ENCODE measurements around the gene DROSHA.

The DROSHA gene

DNA sequence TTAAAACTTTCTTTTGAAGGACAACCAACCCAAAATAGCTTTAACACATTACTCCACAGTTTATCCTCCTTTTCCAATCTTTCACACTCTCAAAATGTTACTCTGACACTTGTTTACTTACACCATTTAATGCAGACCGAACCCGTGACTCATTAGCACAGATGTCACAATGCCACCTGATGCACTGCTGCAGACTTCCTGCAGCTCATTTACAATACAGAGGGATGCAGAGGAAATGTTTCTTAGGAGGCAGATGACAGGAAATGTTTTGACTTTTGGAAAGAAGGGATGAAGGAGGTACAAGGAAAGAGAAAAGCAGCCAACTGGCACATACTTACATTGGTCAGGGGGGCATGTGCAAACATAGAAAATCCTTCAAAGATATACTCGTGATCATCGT lies 39.0 kb downstream of the DROSHA start:
- H3K9me3 ChIP-seq (ENCODE audit: control insufficient read depth, low read length) = no peaks in the 10 kb centered on the region
- H3K36me3 ChIP-seq (ENCODE audit: control insufficient read depth, insufficient read depth, low read length) = peaks cover 30% of the 10 kb centered on the region
- H3K27ac ChIP-seq (ENCODE audit: insufficient read depth, low read depth, low read length, poor library complexity, severe bottlenecking) = no peak overlapping the region
- no peaks in the 10 kb centered on the region for H3K27me3 ChIP-seq (ENCODE audit: control insufficient read depth, insufficient read depth, low read length, poor library complexity, severe bottlenecking)
- no peaks in the 10 kb centered on the region for H3K4me1 ChIP-seq (ENCODE audit: control insufficient read depth, insufficient read depth, low read length)
- WGBS, 2 experiments = 72 to 78% methylated on average over 4 of the region's 4 CpGs
- no peak overlapping the region for H3K4me3 ChIP-seq (ENCODE audit: insufficient read depth, low read depth, low read length)

DNA sequence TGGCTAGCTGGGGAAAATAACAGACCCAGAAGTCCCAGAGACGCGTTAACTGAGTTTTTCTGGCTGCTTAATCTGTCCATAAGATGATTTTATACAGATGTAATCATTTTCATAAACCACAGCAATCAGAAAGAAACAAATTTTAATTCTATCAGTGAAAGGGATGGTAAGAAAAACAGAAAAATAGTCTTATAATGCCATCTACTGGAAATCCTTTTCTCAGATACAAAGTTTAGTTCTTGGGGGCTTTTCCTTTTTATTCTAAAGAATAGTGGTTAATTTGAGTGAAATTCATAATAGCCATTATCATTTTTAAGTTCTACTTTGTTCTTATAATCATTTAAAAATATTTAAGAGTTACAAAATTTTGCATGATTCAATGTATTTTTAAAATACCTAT lies 44.4 kb downstream of the DROSHA start:
- no peaks in the 10 kb centered on the region for H3K9me3 ChIP-seq (ENCODE audit: control insufficient read depth, low read length)
- no peaks in the 10 kb centered on the region for H3K27me3 ChIP-seq (ENCODE audit: control insufficient read depth, insufficient read depth, low read length, poor library complexity, severe bottlenecking)
- no peak overlapping the region for H3K4me3 ChIP-seq (ENCODE audit: insufficient read depth, low read depth, low read length)
- no peak overlapping the region for H3K27ac ChIP-seq (ENCODE audit: insufficient read depth, low read depth, low read length, poor library complexity, severe bottlenecking)
- 85 to 94% methylated on average over 2 of the region's 2 CpGs for WGBS, 2 experiments
- H3K4me1 ChIP-seq (ENCODE audit: control insufficient read depth, insufficient read depth, low read length) = no peaks in the 10 kb centered on the region
- H3K36me3 ChIP-seq (ENCODE audit: control insufficient read depth, insufficient read depth, low read length) = peaks cover 9% of the 10 kb centered on the region

DNA sequence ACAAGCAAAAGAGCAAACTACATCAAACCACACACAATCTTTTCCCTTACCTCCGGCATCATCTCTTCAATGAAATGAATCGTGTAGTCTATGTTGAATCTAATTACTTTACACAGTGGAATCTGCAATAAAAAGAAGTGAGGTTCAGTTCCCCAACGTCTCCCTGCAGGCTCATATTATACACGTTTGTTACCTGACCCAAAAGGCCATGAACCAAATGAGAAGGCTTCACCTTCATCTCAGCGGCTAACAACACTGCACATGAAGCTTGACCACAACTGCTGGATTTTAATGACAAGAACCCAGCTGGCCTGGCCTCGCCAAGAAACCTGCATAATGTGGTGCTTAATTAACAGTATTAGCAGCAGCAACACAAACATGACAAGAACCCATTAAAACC lies 45.5 kb downstream of the DROSHA start:
- H3K27ac ChIP-seq (ENCODE audit: insufficient read depth, low read depth, low read length, poor library complexity, severe bottlenecking) = no peak overlapping the region
- H3K4me1 ChIP-seq (ENCODE audit: control insufficient read depth, insufficient read depth, low read length) = no peaks in the 10 kb centered on the region
- WGBS, 2 experiments = 92 to 95% methylated on average over 6 of the region's 6 CpGs
- H3K27me3 ChIP-seq (ENCODE audit: control insufficient read depth, insufficient read depth, low read length, poor library complexity, severe bottlenecking) = no peaks in the 10 kb centered on the region
- H3K9me3 ChIP-seq (ENCODE audit: control insufficient read depth, low read length) = no peaks in the 10 kb centered on the region
- peaks cover 5% of the 10 kb centered on the region for H3K36me3 ChIP-seq (ENCODE audit: control insufficient read depth, insufficient read depth, low read length)
- no peak overlapping the region for H3K4me3 ChIP-seq (ENCODE audit: insufficient read depth, low read depth, low read length)

DNA sequence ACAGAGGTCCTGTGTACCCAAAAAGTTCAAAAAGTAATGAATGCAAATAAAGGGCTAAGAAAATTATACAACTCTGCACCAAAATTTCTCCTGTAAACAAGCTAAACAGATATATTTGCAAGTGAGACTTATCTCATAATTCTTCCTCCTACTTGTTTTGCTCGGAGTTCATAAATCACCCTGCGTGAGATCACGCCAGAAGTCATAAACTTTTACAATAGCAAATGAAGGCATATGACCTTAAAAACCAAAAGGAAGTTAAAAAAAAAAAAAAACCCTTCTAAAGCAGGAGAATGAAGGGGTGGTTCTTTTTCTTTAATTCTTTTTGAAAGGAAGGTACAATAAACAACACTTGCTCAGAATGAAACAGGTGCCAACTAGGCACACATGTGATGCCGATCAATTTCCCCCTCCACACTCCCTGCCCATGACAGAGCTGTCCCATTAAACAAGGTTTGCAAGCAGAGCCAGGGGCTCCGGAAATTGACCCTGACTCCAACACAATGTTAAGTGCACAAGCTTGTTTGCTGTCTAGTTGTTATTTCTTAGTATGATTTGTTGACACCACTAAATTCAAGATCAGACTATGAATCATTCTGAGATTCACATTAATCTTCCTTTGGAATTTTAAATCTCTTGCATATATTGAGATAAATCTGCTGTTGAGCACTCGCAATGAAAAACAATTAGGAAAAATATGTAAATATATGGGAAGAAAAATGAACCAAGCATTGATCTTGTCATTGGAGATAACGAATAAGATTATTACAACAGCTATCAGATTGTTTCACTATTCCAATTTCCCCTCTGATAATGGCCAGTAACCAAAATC lies 46.3 kb downstream of the DROSHA start:
- Histone ChIP-seq H3K27me3 (ENCODE audit: control insufficient read depth, insufficient read depth, low read length, poor library complexity, severe bottlenecking) (no peaks in the 10 kb centered on the region), H3K4me3 (ENCODE audit: insufficient read depth, low read depth, low read length) (no peak overlapping the region), H3K9me3 (ENCODE audit: control insufficient read depth, low read length) (no peaks in the 10 kb centered on the region), H3K27ac (ENCODE audit: insufficient read depth, low read depth, low read length, poor library complexity, severe bottlenecking) (no peak overlapping the region), H3K36me3 (ENCODE audit: control insufficient read depth, insufficient read depth, low read length) (peaks cover 5% of the 10 kb centered on the region), H3K4me1 (ENCODE audit: control insufficient read depth, insufficient read depth, low read length) (no peaks in the 10 kb centered on the region)
- 89 to 96% methylated on average over 6 of the region's 7 CpGs for WGBS, 2 experiments

DNA sequence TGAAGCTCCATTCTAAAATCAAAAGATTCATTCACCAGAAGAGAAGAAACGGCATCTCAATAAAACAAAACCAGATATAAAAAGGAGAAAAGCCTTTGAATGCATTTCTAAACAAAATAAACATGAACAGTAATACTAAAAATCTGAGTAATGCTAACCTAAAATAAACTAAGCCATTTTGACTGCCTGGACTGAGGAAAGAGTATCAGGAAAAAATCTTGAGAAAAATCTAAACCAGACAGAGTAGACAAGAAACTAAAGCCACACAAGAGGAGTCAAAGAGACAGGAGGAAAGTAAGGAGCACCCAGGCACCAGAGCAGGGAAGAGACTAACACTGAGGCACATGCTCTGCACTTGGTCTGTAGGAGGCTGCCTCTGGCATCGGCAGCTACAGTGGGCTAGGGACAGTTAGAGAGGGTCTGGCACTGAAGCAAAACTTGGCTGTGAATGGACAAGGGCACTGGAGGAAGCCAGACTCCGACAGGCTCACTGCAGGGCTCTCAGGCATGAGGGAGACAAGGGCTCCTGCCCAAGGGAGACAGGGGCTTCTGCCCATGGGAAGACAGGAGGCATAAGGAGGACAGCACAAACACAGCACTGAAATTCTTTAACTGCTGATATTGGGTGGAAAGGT lies 50.2 kb downstream of the DROSHA start:
- Histone ChIP-seq H3K36me3 (ENCODE audit: control insufficient read depth, insufficient read depth, low read length) (no peaks in the 10 kb centered on the region), H3K27me3 (ENCODE audit: control insufficient read depth, insufficient read depth, low read length, poor library complexity, severe bottlenecking) (no peaks in the 10 kb centered on the region), H3K27ac (ENCODE audit: insufficient read depth, low read depth, low read length, poor library complexity, severe bottlenecking) (no peak overlapping the region), H3K9me3 (ENCODE audit: control insufficient read depth, low read length) (no peaks in the 10 kb centered on the region), H3K4me3 (ENCODE audit: insufficient read depth, low read depth, low read length) (no peak overlapping the region), H3K4me1 (ENCODE audit: control insufficient read depth, insufficient read depth, low read length) (no peaks in the 10 kb centered on the region)
- 89 to 92% methylated on average over 2 to 3 of the region's 3 CpGs for WGBS, 2 experiments

DNA sequence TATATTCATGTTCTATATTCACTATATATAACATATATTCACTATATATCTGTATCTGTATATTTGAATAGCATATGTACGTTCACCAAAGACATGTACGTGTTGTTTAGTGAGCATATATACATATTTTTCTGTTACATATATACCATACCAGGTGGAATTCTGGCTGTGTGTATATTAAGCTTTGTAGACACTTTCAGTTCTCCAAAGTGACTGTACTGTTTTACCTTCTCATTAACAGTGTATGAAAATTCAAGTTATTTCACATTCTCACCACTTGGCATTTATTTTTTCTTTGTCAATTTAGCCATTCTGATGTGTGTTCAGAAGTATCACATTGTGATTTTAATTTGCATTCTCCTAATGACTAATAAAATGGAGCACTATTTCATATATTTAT lies 52.2 kb downstream of the DROSHA start:
- WGBS, 2 experiments = no CpG with 5 or more reads among the region's 2 CpGs
- Histone ChIP-seq H3K27me3 (ENCODE audit: control insufficient read depth, insufficient read depth, low read length, poor library complexity, severe bottlenecking) (no peaks in the 10 kb centered on the region), H3K27ac (ENCODE audit: insufficient read depth, low read depth, low read length, poor library complexity, severe bottlenecking) (no peak overlapping the region), H3K4me3 (ENCODE audit: insufficient read depth, low read depth, low read length) (no peak overlapping the region), H3K36me3 (ENCODE audit: control insufficient read depth, insufficient read depth, low read length) (peaks cover 7% of the 10 kb centered on the region), H3K9me3 (ENCODE audit: control insufficient read depth, low read length) (no peaks in the 10 kb centered on the region), H3K4me1 (ENCODE audit: control insufficient read depth, insufficient read depth, low read length) (no peaks in the 10 kb centered on the region)

DNA sequence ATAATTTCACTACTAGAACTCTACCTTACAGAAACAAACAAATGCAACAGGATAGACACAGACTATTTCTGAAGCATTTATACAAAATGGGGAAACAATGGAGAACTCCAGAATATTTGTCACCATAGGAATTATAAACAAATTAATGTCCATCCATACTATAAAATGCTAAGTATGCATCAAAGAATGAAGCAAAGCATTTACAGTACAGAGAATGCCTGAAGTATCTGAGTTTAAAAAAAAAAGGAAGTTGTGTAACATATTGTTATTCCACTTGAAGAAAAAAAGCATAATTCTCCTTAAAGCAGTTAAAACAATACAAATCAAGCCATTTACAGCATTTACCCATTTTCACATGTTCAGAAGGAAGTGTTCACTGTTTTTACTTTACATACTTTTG lies 53.0 kb downstream of the DROSHA start:
- Histone ChIP-seq H3K36me3 (ENCODE audit: control insufficient read depth, insufficient read depth, low read length) (peaks cover 7% of the 10 kb centered on the region), H3K4me1 (ENCODE audit: control insufficient read depth, insufficient read depth, low read length) (no peaks in the 10 kb centered on the region), H3K4me3 (ENCODE audit: insufficient read depth, low read depth, low read length) (no peak overlapping the region), H3K27ac (ENCODE audit: insufficient read depth, low read depth, low read length, poor library complexity, severe bottlenecking) (no peak overlapping the region), H3K9me3 (ENCODE audit: control insufficient read depth, low read length) (no peaks in the 10 kb centered on the region), H3K27me3 (ENCODE audit: control insufficient read depth, insufficient read depth, low read length, poor library complexity, severe bottlenecking) (no peaks in the 10 kb centered on the region)

DNA sequence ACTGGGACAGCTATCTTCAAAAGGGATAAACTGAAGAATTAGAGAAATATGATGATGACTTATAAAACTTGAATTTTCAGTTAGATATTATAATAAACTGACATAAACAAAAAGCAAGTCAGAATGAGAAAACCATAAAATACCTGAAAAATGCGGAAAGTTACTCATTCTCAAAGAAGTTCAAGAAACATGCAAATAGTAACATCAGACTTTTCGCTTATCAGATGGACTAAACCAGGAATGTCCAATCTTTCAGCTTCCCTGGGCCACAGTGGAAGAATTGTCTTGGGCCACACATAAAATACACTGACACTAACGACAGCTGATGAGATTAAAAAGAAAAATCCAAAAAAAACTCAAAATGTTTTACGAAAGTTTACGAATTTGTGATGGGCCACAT lies 53.9 kb downstream of the DROSHA start:
- Histone ChIP-seq H3K4me1 (ENCODE audit: control insufficient read depth, insufficient read depth, low read length) (no peaks in the 10 kb centered on the region), H3K9me3 (ENCODE audit: control insufficient read depth, low read length) (no peaks in the 10 kb centered on the region), H3K27me3 (ENCODE audit: control insufficient read depth, insufficient read depth, low read length, poor library complexity, severe bottlenecking) (no peaks in the 10 kb centered on the region), H3K36me3 (ENCODE audit: control insufficient read depth, insufficient read depth, low read length) (peaks cover 7% of the 10 kb centered on the region), H3K4me3 (ENCODE audit: insufficient read depth, low read depth, low read length) (no peak overlapping the region), H3K27ac (ENCODE audit: insufficient read depth, low read depth, low read length, poor library complexity, severe bottlenecking) (no peak overlapping the region)
- WGBS, 2 experiments = 95 to 96% methylated on average over 5 of the region's 5 CpGs

DNA sequence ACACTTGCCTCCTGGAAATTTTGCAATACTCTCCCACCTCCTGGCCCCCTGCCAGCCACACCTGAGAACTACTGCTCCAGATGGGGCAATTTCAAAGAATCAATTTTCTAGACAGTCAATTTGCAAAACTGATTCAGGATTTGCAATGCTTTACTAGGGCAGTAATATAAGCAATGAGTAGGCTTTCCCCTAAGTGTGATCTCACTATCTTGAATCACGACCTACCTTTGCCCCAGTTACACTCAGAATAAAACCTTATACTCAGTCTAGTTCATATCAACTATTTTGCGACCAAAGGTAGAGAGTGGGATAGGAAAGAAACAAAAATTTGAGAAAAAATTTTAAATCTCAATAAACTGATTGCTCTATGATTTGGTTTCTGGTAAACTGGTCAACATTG lies 54.4 kb downstream of the DROSHA start:
- Histone ChIP-seq H3K27me3 (ENCODE audit: control insufficient read depth, insufficient read depth, low read length, poor library complexity, severe bottlenecking) (no peaks in the 10 kb centered on the region), H3K4me1 (ENCODE audit: control insufficient read depth, insufficient read depth, low read length) (no peaks in the 10 kb centered on the region), H3K27ac (ENCODE audit: insufficient read depth, low read depth, low read length, poor library complexity, severe bottlenecking) (no peak overlapping the region), H3K9me3 (ENCODE audit: control insufficient read depth, low read length) (no peaks in the 10 kb centered on the region), H3K36me3 (ENCODE audit: control insufficient read depth, insufficient read depth, low read length) (peaks cover 7% of the 10 kb centered on the region), H3K4me3 (ENCODE audit: insufficient read depth, low read depth, low read length) (no peak overlapping the region)
- WGBS, 2 experiments = 83 to 94% methylated on average over 1 of the region's 2 CpGs

DNA sequence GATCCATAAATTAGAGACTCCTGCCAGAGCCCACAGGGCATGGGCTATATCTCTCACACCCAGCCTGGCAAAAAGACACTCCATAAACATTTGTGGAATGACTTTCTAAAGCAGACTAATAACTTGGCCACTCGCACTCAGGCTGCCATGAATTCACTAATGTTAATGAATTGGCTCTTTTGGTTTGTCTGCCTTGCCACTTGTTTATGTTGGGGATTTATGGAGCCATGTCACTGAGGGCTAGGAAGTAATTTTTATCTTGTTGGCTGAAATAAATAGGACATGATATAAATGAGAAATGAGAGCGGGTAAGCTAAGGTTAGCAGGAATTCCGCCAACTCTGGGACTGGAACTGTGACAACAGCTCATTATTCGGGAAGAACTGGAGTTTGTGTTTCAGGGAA lies 55.2 kb downstream of the DROSHA start:
- WGBS, 2 experiments = 95 to 99% methylated on average over 4 of the region's 4 CpGs

More for the DNA sequence above, 55.2 kb downstream of the DROSHA start:
- Histone ChIP-seq H3K36me3 (ENCODE audit: control insufficient read depth, insufficient read depth, low read length) (peaks cover 9% of the 10 kb centered on the region), H3K27me3 (ENCODE audit: control insufficient read depth, insufficient read depth, low read length, poor library complexity, severe bottlenecking) (no peaks in the 10 kb centered on the region), H3K4me1 (ENCODE audit: control insufficient read depth, insufficient read depth, low read length) (no peaks in the 10 kb centered on the region), H3K4me3 (ENCODE audit: insufficient read depth, low read depth, low read length) (no peak overlapping the region), H3K27ac (ENCODE audit: insufficient read depth, low read depth, low read length, poor library complexity, severe bottlenecking) (no peak overlapping the region), H3K9me3 (ENCODE audit: control insufficient read depth, low read length) (no peaks in the 10 kb centered on the region)

Measured in ectodermal cell (in vitro differentiated cells).